ENCODE results near the gene ID2.

GRCh38 chr2:8671802-8672201, 10.1 kb upstream of the ID2 start:
- TF ChIP-seq CTCF (IDR thresholded peaks at IDR 0.05) (no peak), POLR2A (IDR thresholded peaks at IDR 0.05) (no peak), POLR2AphosphoS5 (IDR thresholded peaks at IDR 0.05) (no peak)

Data from transverse colon (tissue), 4 donors.